ENCODE data around the gene SPEN. TPM values are rescaled to one million over a fixed set of nuclear protein-coding genes. Genes with fewer than 3 reads are reported as not detected.
"Not testable (repeated sequence)": the region's sequence is repeated elsewhere in the genome, so short reads cannot be mapped to it uniquely, and the experiment has no call there.

Gene SPEN
- total RNA-seq, 1 experiment from 2014 or later = 28.9 TPM

GRCh38 chr1:15833069-15833679 lies 14.3 kb upstream of the SPEN start:
- DNase-seq (ENCODE audit: low read depth) = peak; percentile 89

GRCh38 chr1:15833842-15834405 lies 13.6 kb upstream of the SPEN start:
- DNase-seq (ENCODE audit: low read depth) = no peak

GRCh38 chr1:15834406-15835204 lies 12.9 kb upstream of the SPEN start:
- DNase-seq (ENCODE audit: low read depth) = peak; percentile 91

GRCh38 chr1:15835205-15835740 lies 12.2 kb upstream of the SPEN start:
- no peak for DNase-seq (ENCODE audit: low read depth)

GRCh38 chr1:15835741-15836510 lies 11.6 kb upstream of the SPEN start:
- DNase-seq (ENCODE audit: low read depth) = peak; percentile 100

- not testable (repeated sequence) for DNase-seq (ENCODE audit: low read depth)
These were observed 11.1 kb upstream of the SPEN start for GRCh38 chr1:15836511-15836771.

GRCh38 chr1:15836772-15837669 lies 10.5 kb upstream of the SPEN start:
- no peak for DNase-seq (ENCODE audit: low read depth)

GRCh38 chr1:15837931-15838330 lies 9.6 kb upstream of the SPEN start:
- DNase-seq (ENCODE audit: low read depth) = no peak

- no peak for DNase-seq (ENCODE audit: low read depth)
These were observed 8.8 kb upstream of the SPEN start for GRCh38 chr1:15838721-15839120.

- DNase-seq (ENCODE audit: low read depth) = peak; percentile 67
These were observed 3.5 kb upstream of the SPEN start for GRCh38 chr1:15843826-15844572.

GRCh38 chr1:15846056-15846455 lies 1.5 kb upstream of the SPEN start:
- DNase-seq (ENCODE audit: low read depth) = not testable (repeated sequence)

GRCh38 chr1:15847893-15848142 lies 311 bp downstream of the SPEN start:
- DNase-seq (ENCODE audit: low read depth) = no peak

- peak; percentile 54 for DNase-seq (ENCODE audit: low read depth)
These were observed 829 bp downstream of the SPEN start for GRCh38 chr1:15848143-15848928.

GRCh38 chr1:15848929-15849774 lies 1.6 kb downstream of the SPEN start:
- DNase-seq (ENCODE audit: low read depth) = peak; percentile 92

GRCh38 chr1:15849775-15850324 lies 2.3 kb downstream of the SPEN start:
- DNase-seq (ENCODE audit: low read depth) = peak; percentile 75

GRCh38 chr1:15850471-15851001 lies 3.0 kb downstream of the SPEN start:
- DNase-seq (ENCODE audit: low read depth) = no peak

- DNase-seq (ENCODE audit: low read depth) = no peak
These were observed 3.9 kb downstream of the SPEN start for GRCh38 chr1:15851210-15852035.
